Activated T-helper 17 cell treated with anti-CD3 and anti-CD28 coated beads, Interleukin-2, amount 50 U/mL, for 72 hours (primary cell): Measurements from ENCODE around the gene DIP2C. TPM values are rescaled to one million over a fixed set of nuclear protein-coding genes. Genes with fewer than 3 reads are reported as not detected.
"Not testable (repeated sequence)": the region's sequence is repeated elsewhere in the genome, so short reads cannot be mapped to it uniquely, and the experiment has no call there.

Source experiments
- ATAC-seq: fragments of 150-1000 bp; cut with Tn5 transposase; replicated peaks from 2 replicates; pipeline ENCODE4 v1.10.0; 2021; ENCODE audit warnings: mild to moderate bottlenecking, moderate library complexity
- H3K27ac Mint-ChIP-seq: one replicate; pipeline ENCODE4 v1.8.0; 2022; ENCODE audit warnings: mixed read lengths
- H3K27me3 Mint-ChIP-seq: one replicate; pipeline ENCODE4 v1.8.0; 2022; ENCODE audit warnings: mixed read lengths
- H3K36me3 Mint-ChIP-seq: one replicate; pipeline ENCODE4 v1.8.0; 2022; ENCODE audit warnings: low read depth, mild to moderate bottlenecking, mixed read lengths
- H3K4me1 Mint-ChIP-seq: one replicate; pipeline ENCODE4 v1.8.0; 2022; ENCODE audit warnings: mixed read lengths
- H3K4me3 Mint-ChIP-seq: one replicate; pipeline ENCODE4 v1.8.0; 2022; ENCODE audit warnings: mild to moderate bottlenecking, mixed read lengths
- H3K9me3 Mint-ChIP-seq: one replicate; pipeline ENCODE4 v1.8.0; 2022; ENCODE audit warnings: mixed read lengths
- total RNA-seq, 2 donors: library from RNA; stranded (reverse); gene quantifications; one replicate each; pipeline ENCODE4 v1.2.3, GENCODE V29; 2022

DIP2C gene
- total RNA-seq, 2 donors from 2014 or later, result 1.1 to 1.9 TPM

DNA sequence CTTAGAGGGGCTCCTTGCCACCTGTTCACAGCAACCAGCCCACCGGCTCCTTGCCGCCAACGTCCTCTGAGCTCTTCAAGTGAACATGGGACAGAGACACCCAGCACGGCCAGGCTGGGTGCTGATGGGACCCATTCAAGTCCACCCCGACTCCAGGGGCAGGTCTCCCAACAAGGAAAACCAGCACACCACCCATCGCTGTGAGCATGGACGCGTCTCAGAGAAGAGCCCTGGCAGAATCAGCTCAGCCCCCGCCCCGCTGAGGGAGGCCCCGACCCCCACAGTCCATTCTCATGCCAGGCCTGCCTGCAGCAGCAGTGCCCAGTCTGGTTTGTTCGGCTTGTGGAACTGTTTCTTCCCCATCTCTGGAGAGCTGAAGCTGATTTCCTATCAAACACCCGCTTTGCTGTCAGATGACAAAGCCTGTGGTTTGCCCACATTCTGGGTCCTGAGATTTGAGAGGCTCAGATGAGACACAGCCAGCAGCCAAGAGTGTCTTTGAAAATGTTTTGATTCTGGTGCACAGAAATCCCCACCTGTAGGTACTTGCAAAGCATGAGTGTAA lies 337.6 kb downstream of the DIP2C start:
- Mint-ChIP-seq H3K27me3 (no peaks in the 10 kb centered on the region), H3K9me3 (no peaks in the 10 kb centered on the region), H3K27ac (no peak overlapping the region), H3K4me3 (peak overlapping the region; percentile 13), H3K4me1 (peaks cover 9% of the 10 kb centered on the region), H3K36me3 (peaks cover 6% of the 10 kb centered on the region)
- ATAC-seq, result peak; percentile 78

DNA sequence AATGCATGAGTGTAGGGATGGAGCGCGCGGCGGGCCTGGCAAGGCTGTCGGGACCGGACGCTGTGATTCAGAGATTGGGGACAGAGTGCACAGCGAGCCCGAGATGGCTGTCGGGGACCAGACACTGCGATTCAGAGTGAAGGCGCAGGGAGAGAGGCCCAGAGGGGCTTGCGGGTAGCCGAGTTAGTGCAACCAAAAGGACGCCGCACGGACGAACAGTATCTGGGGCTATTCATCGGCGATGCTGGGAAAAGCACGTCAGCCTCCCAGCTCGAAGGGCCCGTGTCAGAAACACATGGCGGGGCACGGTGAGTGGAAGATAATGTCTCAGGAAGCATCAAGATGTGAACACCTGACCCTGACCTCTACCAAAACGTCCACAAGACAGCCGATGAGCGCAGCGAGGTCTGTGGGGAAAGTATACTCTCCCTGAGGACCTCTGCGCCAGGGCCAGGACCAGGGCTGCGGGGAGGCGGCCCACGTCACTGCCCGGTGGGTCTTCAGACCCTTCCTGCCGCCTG lies 338.4 kb downstream of the DIP2C start:
- Mint-ChIP-seq H3K4me1 (peaks cover 9% of the 10 kb centered on the region), H3K27me3 (no peaks in the 10 kb centered on the region), H3K36me3 (peaks cover 6% of the 10 kb centered on the region), H3K4me3 (peak overlapping the region; percentile 13), H3K9me3 (no peaks in the 10 kb centered on the region), H3K27ac (no peak overlapping the region)
- ATAC-seq, result no peak

DNA sequence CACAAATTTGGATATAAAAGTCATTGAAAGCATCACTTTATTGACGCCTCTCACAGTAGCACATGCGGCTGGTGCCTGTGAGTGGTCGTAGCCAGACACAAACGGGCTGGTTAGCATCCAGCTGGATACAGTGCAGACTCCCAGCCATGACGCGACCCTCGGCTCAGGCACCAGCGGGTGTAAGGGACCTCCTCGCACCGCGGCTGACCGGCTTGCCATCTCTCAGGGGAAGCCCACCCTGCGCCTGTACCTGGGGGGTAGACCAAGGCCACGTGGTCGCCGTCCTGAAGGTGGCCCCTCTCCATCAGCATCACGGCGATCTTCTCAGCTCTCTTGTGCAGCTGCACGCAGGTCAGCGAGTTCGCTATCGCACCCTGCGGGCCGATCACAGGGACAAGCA lies 340.4 kb downstream of the DIP2C start:
- ATAC-seq, result no peak
- Mint-ChIP-seq H3K4me3 (no peak overlapping the region), H3K27ac (no peak overlapping the region), H3K36me3 (no peaks in the 10 kb centered on the region), H3K9me3 (no peaks in the 10 kb centered on the region), H3K27me3 (no peaks in the 10 kb centered on the region), H3K4me1 (no peaks in the 10 kb centered on the region)

DNA sequence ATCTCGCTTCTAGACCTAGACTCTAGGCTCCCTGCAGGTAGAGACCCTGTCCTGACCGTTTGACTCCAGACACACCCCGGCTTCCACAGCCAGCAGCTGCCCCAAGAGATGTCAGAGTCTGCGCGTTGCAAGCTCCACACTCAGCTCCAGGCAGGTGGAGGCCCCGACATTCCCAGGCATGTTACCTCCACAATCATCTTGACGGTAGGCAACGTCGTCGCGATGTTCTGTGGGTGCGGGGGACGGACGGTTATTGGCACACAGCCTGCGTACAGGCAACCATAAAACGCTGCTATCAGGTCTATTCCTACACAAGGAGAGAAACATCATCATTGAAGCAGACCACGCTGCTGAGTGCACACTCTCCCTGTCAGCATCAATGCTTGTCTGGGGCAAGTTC lies 341.0 kb downstream of the DIP2C start:
- Mint-ChIP-seq H3K27me3 (no peaks in the 10 kb centered on the region), H3K4me3 (no peak overlapping the region), H3K9me3 (no peaks in the 10 kb centered on the region), H3K36me3 (no peaks in the 10 kb centered on the region), H3K27ac (no peak overlapping the region), H3K4me1 (no peaks in the 10 kb centered on the region)
- ATAC-seq, result no peak

DNA sequence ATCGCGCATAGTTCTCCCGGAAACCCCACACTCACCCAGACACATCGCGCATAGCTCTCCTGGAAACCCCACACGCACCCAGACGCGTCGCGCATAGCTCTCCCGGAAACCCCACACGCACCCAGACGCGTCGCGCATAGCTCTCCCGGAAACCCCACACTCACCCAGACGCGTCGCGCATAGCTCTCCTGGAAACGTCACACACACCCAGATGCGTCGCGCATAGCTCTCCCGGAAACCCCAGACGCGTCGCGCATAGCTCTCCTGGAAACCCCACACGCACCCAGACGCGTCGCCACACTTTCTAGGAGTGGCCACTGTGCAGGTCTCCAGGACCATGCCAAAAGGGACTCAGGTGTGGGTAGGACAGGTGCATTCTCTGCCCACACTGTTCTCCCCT lies 341.7 kb downstream of the DIP2C start:
- H3K4me3 Mint-ChIP-seq, H3K36me3 Mint-ChIP-seq, H3K27me3 Mint-ChIP-seq, H3K9me3 Mint-ChIP-seq, ATAC-seq, H3K4me1 Mint-ChIP-seq, H3K27ac Mint-ChIP-seq: not testable (repeated sequence)

DNA sequence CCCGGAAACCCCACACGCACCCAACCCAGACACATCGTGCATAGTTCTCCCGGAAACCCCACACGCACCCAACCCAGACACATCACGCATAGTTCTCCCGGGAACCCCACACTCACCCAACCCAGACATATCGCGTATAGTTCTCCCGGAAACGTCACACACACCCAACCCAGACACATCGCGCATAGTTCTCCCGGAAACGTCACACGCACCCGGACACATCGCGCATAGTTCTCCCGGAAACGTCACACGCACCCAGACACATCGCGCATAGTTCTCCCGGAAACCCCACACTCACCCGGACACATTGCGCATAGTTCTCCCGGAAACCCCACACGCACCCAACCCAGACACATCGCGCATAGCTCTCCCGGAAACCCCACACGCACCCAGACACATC lies 342.3 kb downstream of the DIP2C start:
- H3K36me3 Mint-ChIP-seq, H3K9me3 Mint-ChIP-seq, H3K27ac Mint-ChIP-seq, H3K27me3 Mint-ChIP-seq, H3K4me3 Mint-ChIP-seq, ATAC-seq, H3K4me1 Mint-ChIP-seq: not testable (repeated sequence)

DNA sequence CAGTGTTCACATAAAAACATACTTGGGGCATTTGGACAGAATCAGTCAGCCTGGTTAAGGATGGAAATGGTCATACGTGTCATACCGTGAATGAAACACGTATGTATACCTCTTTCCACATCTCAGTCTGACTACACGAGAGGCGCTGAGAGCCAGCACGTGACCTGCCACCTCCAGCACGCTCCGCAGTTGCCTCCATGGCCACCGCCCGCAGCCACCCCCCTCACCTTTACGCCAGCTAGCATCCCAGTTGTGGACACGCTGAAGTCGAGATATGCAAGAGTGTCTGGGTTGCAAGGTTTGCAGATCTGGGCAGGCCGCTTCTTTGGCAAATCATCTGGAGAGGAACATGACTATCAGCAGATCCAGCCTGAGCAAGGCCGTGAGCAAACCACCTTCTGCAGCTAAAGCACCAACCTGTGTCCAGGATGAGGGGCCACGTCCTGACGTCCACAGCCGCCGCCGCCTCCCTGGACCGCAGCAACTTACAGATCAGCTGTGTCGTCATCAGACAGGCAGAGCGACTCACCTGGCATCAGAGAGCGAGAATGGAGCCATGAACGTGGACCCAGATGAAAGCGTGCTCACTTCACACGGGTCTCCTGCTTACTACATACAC lies 344.8 kb downstream of the DIP2C start:
- ATAC-seq, result no peak
- Mint-ChIP-seq H3K36me3 (no peaks in the 10 kb centered on the region), H3K4me3 (no peak overlapping the region), H3K4me1 (no peaks in the 10 kb centered on the region), H3K9me3 (no peaks in the 10 kb centered on the region), H3K27ac (no peak overlapping the region), H3K27me3 (no peaks in the 10 kb centered on the region)

DNA sequence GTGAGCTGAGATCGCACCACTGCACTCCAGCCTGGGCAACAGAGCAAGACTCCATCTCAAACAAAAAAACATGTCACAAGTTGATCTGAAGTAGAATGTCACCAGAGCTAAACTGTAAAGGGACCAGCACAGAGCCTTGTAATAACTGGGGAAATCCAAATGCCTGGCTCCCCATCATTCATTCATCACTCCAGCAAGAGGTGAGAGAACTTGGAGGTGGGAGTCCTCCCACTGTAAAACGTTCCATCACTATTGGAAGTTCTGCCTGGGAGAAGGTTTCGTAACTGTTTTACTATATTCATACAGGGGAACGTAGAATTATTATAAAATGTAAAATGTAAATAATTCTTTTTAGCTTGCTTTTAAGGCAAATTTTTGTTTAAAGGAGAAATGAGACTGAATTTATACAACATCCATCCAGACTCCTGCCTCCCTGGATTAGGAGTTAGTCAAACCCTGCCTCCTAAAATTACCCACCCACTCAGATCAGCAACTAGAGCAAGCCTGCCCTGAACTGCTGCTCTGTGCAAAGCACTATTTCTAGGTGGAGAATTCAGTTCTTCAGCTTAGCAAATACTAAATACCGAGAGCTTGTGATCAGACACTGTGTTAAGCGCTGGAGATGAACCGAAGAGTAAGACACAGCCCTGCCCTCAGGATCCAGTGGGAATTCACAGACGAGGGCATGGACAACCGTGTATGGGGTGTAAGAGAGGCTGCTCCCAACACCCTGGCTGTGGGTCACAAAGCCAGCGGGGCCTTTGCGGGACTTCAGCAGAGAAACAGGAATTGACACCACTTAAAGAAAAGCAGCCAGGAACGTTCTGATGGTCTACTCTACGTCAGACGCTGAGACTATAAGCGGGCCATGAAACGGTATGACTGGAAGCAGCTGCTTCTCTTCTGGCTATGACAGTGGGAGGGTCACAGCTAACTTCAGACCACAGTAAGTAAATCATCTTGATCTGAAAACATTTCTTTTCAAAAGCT lies 345.9 kb downstream of the DIP2C start:
- ATAC-seq, result no peak
- Mint-ChIP-seq H3K4me1 (no peaks in the 10 kb centered on the region), H3K4me3 (no peak overlapping the region), H3K27me3 (no peaks in the 10 kb centered on the region), H3K27ac (no peak overlapping the region), H3K9me3 (no peaks in the 10 kb centered on the region), H3K36me3 (no peaks in the 10 kb centered on the region)

DNA sequence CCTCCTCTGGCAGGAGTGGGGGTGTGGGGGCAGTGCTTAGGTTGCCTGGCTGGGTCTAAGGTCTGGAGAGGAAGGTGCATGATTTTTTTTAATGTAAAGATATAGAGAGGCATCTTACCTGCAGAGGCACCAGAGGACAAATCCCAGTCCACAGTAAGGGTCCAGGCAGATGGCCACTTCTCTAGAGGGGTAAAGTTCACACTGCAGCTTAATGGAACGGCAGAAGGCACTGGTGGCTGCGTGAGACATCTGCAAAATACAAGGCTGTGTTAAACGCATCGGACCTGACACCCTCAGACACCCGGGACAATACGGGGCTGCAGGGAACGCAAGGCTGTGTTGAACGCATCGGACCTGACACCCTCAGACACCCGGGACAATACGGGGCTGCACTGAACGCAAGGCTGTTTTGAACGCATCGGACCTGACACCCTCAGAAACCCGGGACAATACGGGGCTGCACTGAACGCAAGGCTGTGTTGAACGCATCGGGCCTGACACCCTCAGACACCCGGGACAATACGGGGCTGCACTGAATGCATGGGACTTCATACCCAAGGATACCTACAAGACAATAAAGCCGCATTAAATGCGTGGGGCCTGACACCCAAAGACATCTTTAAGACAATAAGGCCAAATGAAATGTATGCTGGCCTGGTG lies 348.3 kb downstream of the DIP2C start:
- no peaks in the 10 kb centered on the region for H3K9me3 Mint-ChIP-seq
- H3K4me3 Mint-ChIP-seq, result no peak overlapping the region
- H3K27ac Mint-ChIP-seq, result no peak overlapping the region
- ATAC-seq, result no peak
- no peaks in the 10 kb centered on the region for H3K36me3 Mint-ChIP-seq
- H3K27me3 Mint-ChIP-seq, result no peaks in the 10 kb centered on the region
- H3K4me1 Mint-ChIP-seq, result peaks cover 9% of the 10 kb centered on the region

DNA sequence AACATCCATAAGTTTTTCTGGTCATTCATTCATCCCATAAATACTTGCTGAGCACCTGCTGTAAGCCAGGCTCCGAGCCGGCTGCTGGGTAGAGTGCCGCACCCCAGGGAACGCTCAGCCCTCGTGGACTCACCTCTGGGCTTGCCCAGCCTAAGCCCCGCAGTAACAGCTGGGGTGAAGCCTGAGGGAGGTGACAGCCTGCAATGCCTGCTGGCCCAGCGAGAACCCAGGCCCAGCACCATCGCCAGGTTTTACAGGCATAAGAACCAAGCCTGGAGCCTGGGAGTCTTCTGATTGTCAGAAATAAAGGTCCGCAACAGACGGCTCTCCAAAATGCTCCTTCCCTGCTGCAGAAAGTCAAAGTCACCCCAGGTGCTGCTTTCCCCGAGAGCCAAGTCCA lies 348.8 kb downstream of the DIP2C start:
- Mint-ChIP-seq H3K27ac (no peak overlapping the region), H3K27me3 (no peaks in the 10 kb centered on the region), H3K4me3 (no peak overlapping the region), H3K4me1 (peaks cover 9% of the 10 kb centered on the region), H3K9me3 (no peaks in the 10 kb centered on the region), H3K36me3 (no peaks in the 10 kb centered on the region)
- no peak for ATAC-seq

DNA sequence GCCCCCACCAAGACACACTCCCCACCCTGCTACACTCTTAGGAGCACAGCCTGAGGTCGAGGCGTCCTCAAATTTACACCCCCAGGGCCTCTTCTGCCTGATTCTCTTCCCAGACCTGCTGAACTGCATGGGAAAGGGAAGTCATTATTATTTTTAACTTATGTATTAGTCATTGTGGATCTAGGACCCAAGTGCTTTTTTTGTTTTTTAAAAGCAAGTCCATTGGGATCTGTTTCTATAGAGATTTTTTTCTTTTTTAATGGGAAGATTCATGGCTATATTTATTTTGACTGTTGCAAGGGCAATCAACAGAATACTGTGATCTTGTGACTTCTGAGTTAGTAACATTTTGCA lies 350.5 kb downstream of the DIP2C start:
- no peaks in the 10 kb centered on the region for H3K27me3 Mint-ChIP-seq
- no peak for ATAC-seq
- no peaks in the 10 kb centered on the region for H3K36me3 Mint-ChIP-seq
- H3K27ac Mint-ChIP-seq, result no peak overlapping the region
- H3K9me3 Mint-ChIP-seq, result no peaks in the 10 kb centered on the region
- H3K4me1 Mint-ChIP-seq, result peaks cover 9% of the 10 kb centered on the region
- H3K4me3 Mint-ChIP-seq, result no peak overlapping the region

DNA sequence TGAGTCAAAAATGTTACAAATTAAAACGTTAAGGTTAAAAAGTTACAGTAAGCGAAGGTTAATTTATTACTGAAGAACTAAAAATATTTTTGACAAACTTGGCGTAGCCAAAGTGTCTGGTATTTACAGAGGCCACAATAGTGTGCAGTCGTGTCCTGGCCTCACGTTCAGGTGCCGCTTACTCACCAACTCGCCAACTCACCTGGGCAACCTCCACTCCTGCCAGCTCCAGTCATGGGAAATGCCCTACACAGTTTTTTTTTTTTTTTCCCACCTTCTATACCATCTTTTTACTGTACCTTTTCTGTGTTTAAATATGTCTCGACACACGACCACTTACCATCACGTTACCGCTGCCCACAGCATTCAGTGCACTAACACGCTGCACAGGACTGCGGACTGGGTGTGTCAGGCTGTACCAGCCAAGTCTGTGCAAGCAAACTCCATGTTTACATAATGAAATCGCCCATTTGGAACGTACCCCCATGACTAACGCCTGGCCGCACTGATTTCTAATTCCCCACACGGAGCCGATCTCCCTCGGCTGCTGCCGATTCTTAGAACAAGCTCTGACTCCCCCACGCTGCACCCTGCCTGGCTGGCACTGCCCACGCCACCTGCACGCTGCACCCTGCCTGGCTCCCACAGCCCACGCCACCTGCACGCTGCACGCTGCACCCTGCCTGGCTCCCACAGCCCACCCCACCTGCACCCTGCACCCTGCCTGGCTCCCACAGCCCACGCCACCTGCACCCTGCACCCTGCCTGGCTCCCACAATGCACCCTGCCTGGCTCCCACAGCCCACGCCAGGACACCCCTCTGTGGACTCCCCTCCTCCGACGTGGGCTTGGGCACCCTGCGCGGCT lies 351.1 kb downstream of the DIP2C start:
- Mint-ChIP-seq H3K4me1 (peaks cover 15% of the 10 kb centered on the region), H3K27ac (no peak overlapping the region), H3K27me3 (no peaks in the 10 kb centered on the region), H3K9me3 (no peaks in the 10 kb centered on the region), H3K36me3 (no peaks in the 10 kb centered on the region), H3K4me3 (no peak overlapping the region)
- no peak for ATAC-seq

DNA sequence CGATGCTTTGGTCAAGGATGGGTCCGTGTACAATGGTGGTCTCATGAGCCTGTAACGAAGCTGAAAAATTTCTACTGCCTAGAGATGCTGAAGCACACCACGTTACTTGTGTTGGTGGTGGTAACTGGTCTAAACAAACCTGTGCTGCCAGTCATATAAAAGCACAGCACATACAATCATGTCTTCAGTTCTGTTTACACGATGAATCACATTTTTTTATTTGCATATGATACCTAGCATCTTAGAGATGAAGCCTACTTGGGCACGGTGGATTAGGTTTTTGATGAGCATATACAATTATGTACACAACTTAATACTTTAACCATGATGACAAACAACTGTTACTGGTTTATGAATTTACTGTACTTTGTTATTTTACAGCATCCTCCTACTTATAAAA lies 353.2 kb downstream of the DIP2C start:
- Mint-ChIP-seq H3K36me3 (no peaks in the 10 kb centered on the region), H3K4me1 (peaks cover 18% of the 10 kb centered on the region), H3K4me3 (no peak overlapping the region), H3K27ac (peak overlapping the region; percentile 87), H3K27me3 (no peaks in the 10 kb centered on the region), H3K9me3 (no peaks in the 10 kb centered on the region)
- ATAC-seq, result peak; percentile 34
